ENCODE data around the gene PRDM16. TPM values are rescaled to one million over a fixed set of nuclear protein-coding genes. Genes with fewer than 3 reads are reported as not detected.

The PRDM16 gene
- total RNA-seq, 2 experiments from 2014 or later: not detected

- H3K4me2 ChIP-seq (ENCODE audit: low read length): no peak overlapping the region
- H3K4me3 ChIP-seq (ENCODE audit: low read depth, low read length, poor library complexity, severe bottlenecking): no peak overlapping the region
- H3K36me3 ChIP-seq (ENCODE audit: insufficient read depth, low read length): no peaks in the 10 kb centered on the region
- H3K79me2 ChIP-seq (ENCODE audit: insufficient read depth, low read depth, low read length): no peaks in the 10 kb centered on the region
- intact Hi-C loops (cut with micrococcal nuclease; ENCODE audit: unreplicated experiment): no loop called here
- no peaks in the 10 kb centered on the region for H3K9me2 ChIP-seq (ENCODE audit: insufficient read depth, low read length)
- DNase-seq (ENCODE audit: low spot score): no peak
- POLR2A ChIA-PET: no interaction called here
- no peak overlapping the region for H2AFZ ChIP-seq (ENCODE audit: low read length)
- CTCF ChIA-PET (ENCODE audit: unreplicated experiment): interaction anchor here (0.6 kb wide), 1 partner anchor 305 kb away, joined by 4 read pairs; no protein-coding TSS in a partner anchor
- H4K20me1 ChIP-seq (ENCODE audit: insufficient read depth, low read length): no peaks in the 10 kb centered on the region
- H3K4me1 ChIP-seq (ENCODE audit: insufficient read depth, low read length, poor library complexity, severe bottlenecking): no peaks in the 10 kb centered on the region
- no TSS peak for BruUV-seq (replicated peaks)
- no peak overlapping the region for H3K27ac ChIP-seq (ENCODE audit: low read depth, low read length, poor library complexity, severe bottlenecking)
- TF ChIP-seq CTCF (conservative IDR thresholded peaks at IDR 0.05; ENCODE audit: low read length) (no peak), EZH2phosphoT487 (IDR thresholded peaks at IDR 0.05; ENCODE audit: borderline replicate concordance, low read depth, low read length) (no peak)
- H3K9me3 ChIP-seq (ENCODE audit: low read length): 0 out of 2 replicates have a peak, but pooled peaks cover 3% of the 10 kb centered on the region
Observed at GRCh38 chr1:3347257-3348020, 278.4 kb downstream of the PRDM16 start.

GRCh38 chr1:3348196-3348865 is 279.3 kb downstream of the PRDM16 start:
- ChIA-PET CTCF (ENCODE audit: unreplicated experiment) (interaction anchor here (0.6 kb wide), 1 partner anchor 306 kb away, joined by 4 read pairs; no protein-coding TSS in a partner anchor), POLR2A (interaction anchor here (0.7 kb wide), 1 partner anchor 1456 kb away, joined by 5 read pairs; no protein-coding TSS in a partner anchor)
- Histone ChIP-seq H3K4me2 (ENCODE audit: low read length) (no peak overlapping the region), H3K36me3 (ENCODE audit: insufficient read depth, low read length) (no peaks in the 10 kb centered on the region), H3K4me3 (ENCODE audit: low read depth, low read length, poor library complexity, severe bottlenecking) (no peak overlapping the region), H2AFZ (ENCODE audit: low read length) (no peak overlapping the region), H3K9me2 (ENCODE audit: insufficient read depth, low read length) (no peaks in the 10 kb centered on the region), H3K27ac (ENCODE audit: low read depth, low read length, poor library complexity, severe bottlenecking) (no peak overlapping the region), H4K20me1 (ENCODE audit: insufficient read depth, low read length) (no peaks in the 10 kb centered on the region), H3K4me1 (ENCODE audit: insufficient read depth, low read length, poor library complexity, severe bottlenecking) (no peaks in the 10 kb centered on the region), H3K79me2 (ENCODE audit: insufficient read depth, low read depth, low read length) (no peaks in the 10 kb centered on the region), H3K9me3 (ENCODE audit: low read length) (0 out of 2 replicates have a peak, but pooled peaks cover 3% of the 10 kb centered on the region)
- intact Hi-C loops (cut with micrococcal nuclease; ENCODE audit: unreplicated experiment): no loop called here
- no peak for TF ChIP-seq EZH2phosphoT487 (IDR thresholded peaks at IDR 0.05; ENCODE audit: borderline replicate concordance, low read depth, low read length)
- no peak for TF ChIP-seq CTCF (conservative IDR thresholded peaks at IDR 0.05; ENCODE audit: low read length)
- no peak for DNase-seq (ENCODE audit: low spot score)
- no TSS peak for BruUV-seq (replicated peaks)
